Osteoblast (primary cell): ENCODE measurements around the gene INSYN2B. TPM values are rescaled to one million over a fixed set of nuclear protein-coding genes. Genes with fewer than 3 reads are reported as not detected.

ENCODE experiments used
- DNase-seq: peaks from one replicate; pipeline ENCODE4 v3.0.0; 2011; ENCODE audit warnings: low spot score, mixed read lengths; ENCODE audit not compliant: insufficient read length; ENCODE audit errors: missing footprints
- H2AFZ ChIP-seq: 2 replicates; pipeline ENCODE4 v1.6.0; 2011; ENCODE audit warnings: mild to moderate bottlenecking, low read length
- H3K27ac ChIP-seq: 2 replicates; pipeline ENCODE4 v1.5.1; 2011; ENCODE audit warnings: mild to moderate bottlenecking, low read depth, low read length, moderate library complexity
- H3K27me3 ChIP-seq: 2 replicates; pipeline ENCODE4 v1.6.0; 2012; ENCODE audit warnings: mild to moderate bottlenecking, control low read depth, inconsistent platforms, low read length, moderate library complexity; ENCODE audit not compliant: insufficient read depth
- H3K36me3 ChIP-seq: 2 replicates; pipeline ENCODE4 v1.5.1; 2011; ENCODE audit warnings: mild to moderate bottlenecking, low read length, control low read depth, moderate library complexity; ENCODE audit not compliant: insufficient read depth
- H3K4me1 ChIP-seq: 2 replicates; pipeline ENCODE4 v1.5.1; 2011; ENCODE audit warnings: mild to moderate bottlenecking, low read length, control low read depth, moderate library complexity; ENCODE audit not compliant: insufficient read depth
- H3K4me2 ChIP-seq: 2 replicates; pipeline ENCODE4 v1.6.0; 2011; ENCODE audit warnings: mild to moderate bottlenecking, low read length; ENCODE audit not compliant: insufficient read depth
- H3K4me3 ChIP-seq: fragments of 200-600 bp; sonication (generic); 3 replicates; pipeline ENCODE4 v1.5.1; 2012; ENCODE audit warnings: mild to moderate bottlenecking, low read length, inconsistent platforms; ENCODE audit not compliant: insufficient read depth
- H3K79me2 ChIP-seq: 2 replicates; pipeline ENCODE4 v1.6.0; 2012; ENCODE audit warnings: mild to moderate bottlenecking, low read length, control low read depth, inconsistent platforms; ENCODE audit not compliant: insufficient read depth
- H3K9me3 ChIP-seq: 2 replicates; pipeline ENCODE4 v1.5.1; 2011; ENCODE audit warnings: low read depth, low read length, control low read depth
- H4K20me1 ChIP-seq: 2 replicates; pipeline ENCODE4 v1.6.0; 2012; ENCODE audit warnings: mild to moderate bottlenecking, low read length, control low read depth; ENCODE audit not compliant: insufficient read depth
- CTCF ChIP-seq: IDR thresholded peaks from 2 replicates; pipeline ENCODE4 v1.5.1; 2011; ENCODE audit warnings: mild to moderate bottlenecking, low read depth, low read length, moderate library complexity; ENCODE audit errors: extremely low read depth
- total RNA-seq: library from RNA; depleted of rRNA; stranded (reverse); fragments of >200 nt; gene quantifications from 2 replicates; pipeline ENCODE4 v1.2.3, GENCODE V29; 2012

Gene INSYN2B
- total RNA-seq, 1 donor = 2.2 TPM

GRCh38 chr5:169848271-169848670, 132.0 kb downstream of the INSYN2B start:
- Histone ChIP-seq H2AFZ (no peak overlapping the region), H3K27ac (no peak overlapping the region), H3K4me2 (no peak overlapping the region), H3K79me2 (no peaks in the 10 kb centered on the region), H3K4me3 (no peak overlapping the region), H4K20me1 (no peaks in the 10 kb centered on the region), H3K9me3 (no peaks in the 10 kb centered on the region), H3K27me3 (no peaks in the 10 kb centered on the region), H3K36me3 (no peaks in the 10 kb centered on the region), H3K4me1 (no peaks in the 10 kb centered on the region)
- TF ChIP-seq CTCF = no peak
- DNase-seq = no peak

DNA sequence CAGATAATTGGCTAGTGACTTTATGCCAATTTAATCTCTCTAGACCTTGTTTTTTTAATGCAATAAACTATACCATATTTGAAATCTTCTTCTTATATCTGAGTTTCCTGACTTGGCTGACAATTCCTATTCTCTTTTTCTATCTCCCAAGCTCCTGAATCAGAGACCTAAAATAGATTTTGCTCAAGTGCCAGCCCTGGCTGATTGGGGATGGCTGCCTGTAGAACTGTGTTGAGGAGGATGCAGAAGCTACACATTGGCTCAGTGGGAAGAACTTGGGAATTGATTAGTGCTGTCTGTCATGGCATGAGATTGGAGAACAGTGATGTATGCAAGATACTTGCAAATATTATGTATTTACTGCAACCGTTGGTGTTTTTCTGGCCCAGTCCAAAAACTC, 132.8 kb downstream of the INSYN2B start:
- Histone ChIP-seq H3K27me3 (no peaks in the 10 kb centered on the region), H3K36me3 (no peaks in the 10 kb centered on the region), H3K4me1 (no peaks in the 10 kb centered on the region), H3K4me2 (no peak overlapping the region), H4K20me1 (no peaks in the 10 kb centered on the region), H3K4me3 (no peak overlapping the region), H3K79me2 (no peaks in the 10 kb centered on the region), H2AFZ (no peak overlapping the region), H3K9me3 (no peaks in the 10 kb centered on the region), H3K27ac (no peak overlapping the region)
- no peak for DNase-seq
- no peak for TF ChIP-seq CTCF

DNA sequence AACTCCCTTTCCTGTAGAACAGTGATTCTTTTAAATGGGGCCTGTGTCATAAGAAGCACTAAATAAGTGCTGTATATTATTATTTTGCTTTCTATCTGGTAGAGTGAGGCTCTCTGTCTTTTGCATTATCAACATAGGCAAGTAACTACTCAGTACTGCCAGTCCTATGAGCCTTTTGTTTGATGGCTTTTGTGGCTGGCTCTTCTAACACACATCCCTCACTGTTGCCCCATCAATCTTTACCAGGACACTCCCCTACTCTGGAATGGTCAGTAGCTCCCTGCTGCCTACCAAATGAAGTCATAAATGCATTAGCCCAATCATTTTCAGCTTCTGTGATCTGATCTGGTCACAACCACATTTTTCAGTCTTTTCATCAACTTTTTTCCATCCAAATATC, 137.6 kb downstream of the INSYN2B start:
- TF ChIP-seq CTCF = no peak

GRCh38 chr5:169840405-169840804, 139.9 kb downstream of the INSYN2B start:
- Histone ChIP-seq H3K4me2 (no peak overlapping the region), H3K79me2 (no peaks in the 10 kb centered on the region), H3K36me3 (no peaks in the 10 kb centered on the region), H2AFZ (no peak overlapping the region), H4K20me1 (no peaks in the 10 kb centered on the region), H3K9me3 (no peaks in the 10 kb centered on the region), H3K4me3 (no peak overlapping the region), H3K4me1 (no peaks in the 10 kb centered on the region), H3K27ac (no peak overlapping the region), H3K27me3 (no peaks in the 10 kb centered on the region)
- TF ChIP-seq CTCF = no peak
- DNase-seq = no peak

More for the DNA sequence above, 137.6 kb downstream of the INSYN2B start:
- no peaks in the 10 kb centered on the region for H3K9me3 ChIP-seq
- H3K4me3 ChIP-seq = no peak overlapping the region
- H3K27me3 ChIP-seq = no peaks in the 10 kb centered on the region
- no peak for DNase-seq
- H3K4me2 ChIP-seq = no peak overlapping the region
- no peak overlapping the region for H2AFZ ChIP-seq
- H4K20me1 ChIP-seq = no peaks in the 10 kb centered on the region
- no peaks in the 10 kb centered on the region for H3K36me3 ChIP-seq
- no peaks in the 10 kb centered on the region for H3K79me2 ChIP-seq
- H3K4me1 ChIP-seq = no peaks in the 10 kb centered on the region
- H3K27ac ChIP-seq = no peak overlapping the region
